Suprapubic skin (tissue), 4 donors: ENCODE data around the gene CTSG.

ENCODE experiments used
- EP300 ChIP-seq: sonication (generic); formaldehyde crosslinking; IDR thresholded peaks from one replicate; pipeline ENCODE4 v1.6.1; 2017; ENCODE audit warnings: antibody characterized with exemption
- POLR2A ChIP-seq, 2 donors: fragments of 450-650 bp; IDR thresholded peaks; one replicate each; pipeline ENCODE4 v1.6.1; 2017; ENCODE audit warnings: antibody characterized with exemption in 2 of 2, mild to moderate bottlenecking in 2 of 2, moderate library complexity in 2 of 2
- POLR2AphosphoS5 ChIP-seq, 3 donors: sonication (generic); formaldehyde crosslinking; IDR thresholded peaks; one replicate each; pipeline ENCODE4 v1.6.1; 2017; ENCODE audit warnings: antibody characterized with exemption in 3 of 3
- TF ChIP-seq, protein P1 (sequence below), 2 donors: fragments of 200-600 bp in 1 of 2; fragments of 450-650 bp in 1 of 2; sonication (generic) in 1 of 2; IDR thresholded peaks; one replicate each; pipeline ENCODE4 v1.5.1; 2016 to 2019; ENCODE audit warnings: antibody characterized with exemption in 2 of 2, mild to moderate bottlenecking in 1 of 2, moderate library complexity in 1 of 2

DNA sequence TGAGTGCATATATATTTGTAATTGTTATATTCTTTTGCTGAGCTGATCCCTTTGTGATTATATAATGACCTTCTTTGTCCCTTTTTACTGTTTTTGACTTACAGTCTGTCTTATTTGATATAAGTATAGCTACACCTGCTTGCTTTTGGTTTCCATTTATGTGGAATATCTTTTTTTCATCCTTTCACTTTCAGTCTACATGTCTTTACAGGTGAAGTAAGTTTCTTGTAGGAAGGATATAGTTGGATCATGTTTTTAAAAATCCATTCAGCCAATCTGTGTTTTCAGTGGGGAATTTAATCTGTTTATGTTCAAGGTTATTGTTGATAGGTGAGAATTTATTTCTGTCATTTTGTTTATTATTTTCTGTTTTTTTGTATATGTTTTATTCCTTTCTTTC, 21.4 kb upstream of the CTSG start:
- no peak for TF ChIP-seq POLR2A (IDR thresholded peaks at IDR 0.05)
- TF ChIP-seq POLR2AphosphoS5 (IDR thresholded peaks at IDR 0.05): no peak
- TF ChIP-seq, protein P1, sequence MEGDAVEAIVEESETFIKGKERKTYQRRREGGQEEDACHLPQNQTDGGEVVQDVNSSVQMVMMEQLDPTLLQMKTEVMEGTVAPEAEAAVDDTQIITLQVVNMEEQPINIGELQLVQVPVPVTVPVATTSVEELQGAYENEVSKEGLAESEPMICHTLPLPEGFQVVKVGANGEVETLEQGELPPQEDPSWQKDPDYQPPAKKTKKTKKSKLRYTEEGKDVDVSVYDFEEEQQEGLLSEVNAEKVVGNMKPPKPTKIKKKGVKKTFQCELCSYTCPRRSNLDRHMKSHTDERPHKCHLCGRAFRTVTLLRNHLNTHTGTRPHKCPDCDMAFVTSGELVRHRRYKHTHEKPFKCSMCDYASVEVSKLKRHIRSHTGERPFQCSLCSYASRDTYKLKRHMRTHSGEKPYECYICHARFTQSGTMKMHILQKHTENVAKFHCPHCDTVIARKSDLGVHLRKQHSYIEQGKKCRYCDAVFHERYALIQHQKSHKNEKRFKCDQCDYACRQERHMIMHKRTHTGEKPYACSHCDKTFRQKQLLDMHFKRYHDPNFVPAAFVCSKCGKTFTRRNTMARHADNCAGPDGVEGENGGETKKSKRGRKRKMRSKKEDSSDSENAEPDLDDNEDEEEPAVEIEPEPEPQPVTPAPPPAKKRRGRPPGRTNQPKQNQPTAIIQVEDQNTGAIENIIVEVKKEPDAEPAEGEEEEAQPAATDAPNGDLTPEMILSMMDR (IDR thresholded peaks at IDR 0.05): no peak
- TF ChIP-seq EP300: no peak
